Muscle of back (tissue), 11 donors: Measurements from ENCODE around the gene ULK3. TPM values are rescaled to one million over a fixed set of nuclear protein-coding genes. Genes with fewer than 3 reads are reported as not detected.

Experiments used
- DNase-seq, 3 donors: peaks; one replicate each; pipeline versions ENCODE4 v3.0.0 to v3.0.0-alpha.2; 2013
- polyA plus RNA-seq, 10 donors: library from polyadenylated mRNA; unstranded; fragments of 120-200 nt; gene quantifications; one replicate each; pipeline ENCODE4 v1.2.1, GENCODE V29; 2013; ENCODE audit not compliant: insufficient read length in 10 of 10

ULK3 gene
- polyA plus RNA-seq, 10 donors: 24.3 to 44.8 (median 30.4) TPM

DNA sequence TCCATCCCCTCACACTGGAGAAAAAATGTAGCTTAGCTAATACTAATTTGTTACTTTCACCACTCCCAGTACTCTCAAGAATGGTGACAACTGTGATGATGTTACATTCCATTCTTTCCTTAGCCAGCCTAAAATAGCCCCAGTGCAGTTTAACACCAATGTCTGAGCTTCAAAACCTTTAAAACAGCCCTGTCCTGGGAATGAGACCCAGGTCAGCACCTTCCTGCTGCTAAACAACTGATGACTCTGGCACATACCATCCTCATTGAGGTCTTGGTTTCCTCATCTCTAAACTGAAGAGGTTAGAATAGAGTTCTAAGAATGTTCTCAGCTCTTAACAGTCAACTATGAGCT is 26.4 kb upstream of the ULK3 start:
- no peak for DNase-seq

DNA sequence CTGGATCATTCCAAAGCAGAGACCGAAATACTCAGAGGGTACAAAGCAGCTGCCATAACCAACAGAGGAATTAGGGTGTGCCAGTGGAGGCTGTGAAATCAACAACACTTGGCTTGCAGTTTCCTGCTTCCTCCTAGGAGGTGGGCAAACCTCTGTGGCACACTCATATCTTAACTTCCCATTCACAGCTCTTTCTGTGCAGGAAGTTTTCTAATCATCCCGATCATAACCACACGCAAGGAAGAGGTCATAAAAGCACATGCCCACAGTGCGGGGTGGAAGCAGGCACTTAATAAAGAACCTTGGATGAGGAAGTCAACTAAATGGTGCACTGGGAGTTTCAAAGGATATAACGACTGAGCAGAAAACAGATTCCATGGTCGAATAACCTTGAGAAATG is 25.1 kb upstream of the ULK3 start:
- peak in 1 of 3 donors; percentile 28 for DNase-seq

DNA sequence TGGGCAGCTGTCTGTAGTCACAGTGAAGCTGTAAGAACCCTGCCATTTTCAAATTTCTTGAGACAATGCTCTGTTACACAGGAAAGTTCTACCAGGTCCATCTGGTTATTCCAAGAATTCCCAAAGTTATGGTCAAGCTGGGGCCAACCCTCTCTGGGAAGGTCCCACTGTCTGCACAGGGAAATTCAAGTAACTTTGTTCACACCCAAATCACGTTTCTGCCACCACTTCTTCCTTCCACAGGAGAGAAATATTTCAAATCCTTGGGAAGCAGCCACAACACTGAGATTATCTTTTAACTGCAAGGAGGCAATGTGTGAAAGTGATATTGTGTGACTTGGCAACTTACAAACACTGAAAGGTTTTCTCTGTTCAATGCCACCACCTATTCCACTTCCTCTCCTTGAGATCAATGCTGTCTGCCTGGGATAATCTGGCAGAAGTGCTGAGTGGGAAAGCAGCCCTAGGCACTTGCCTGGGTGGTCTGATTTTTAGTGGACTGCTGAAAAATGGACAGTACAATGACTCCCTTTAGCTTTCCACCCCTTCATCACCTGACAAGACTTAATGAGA is 24.6 kb upstream of the ULK3 start:
- DNase-seq: no peak

DNA sequence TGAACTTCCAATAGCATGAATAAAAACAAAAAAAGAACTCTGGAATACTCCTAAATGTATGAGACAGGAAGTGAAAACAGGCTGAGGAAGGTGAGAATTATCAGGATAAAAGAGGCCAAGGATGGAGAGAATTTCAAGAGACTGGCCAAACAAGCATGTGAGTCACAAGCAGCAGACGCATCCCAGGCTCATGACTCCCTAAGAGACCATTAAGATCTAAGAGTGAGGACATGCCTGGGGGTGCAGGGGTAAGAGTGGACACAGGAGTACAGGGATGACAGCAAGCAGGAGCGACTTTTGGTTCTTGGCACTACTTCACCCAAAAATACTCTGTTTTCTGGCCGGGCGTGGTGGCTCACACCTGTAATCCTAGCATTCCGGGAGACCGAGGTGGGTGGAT is 23.1 kb upstream of the ULK3 start:
- DNase-seq: no peak

DNA sequence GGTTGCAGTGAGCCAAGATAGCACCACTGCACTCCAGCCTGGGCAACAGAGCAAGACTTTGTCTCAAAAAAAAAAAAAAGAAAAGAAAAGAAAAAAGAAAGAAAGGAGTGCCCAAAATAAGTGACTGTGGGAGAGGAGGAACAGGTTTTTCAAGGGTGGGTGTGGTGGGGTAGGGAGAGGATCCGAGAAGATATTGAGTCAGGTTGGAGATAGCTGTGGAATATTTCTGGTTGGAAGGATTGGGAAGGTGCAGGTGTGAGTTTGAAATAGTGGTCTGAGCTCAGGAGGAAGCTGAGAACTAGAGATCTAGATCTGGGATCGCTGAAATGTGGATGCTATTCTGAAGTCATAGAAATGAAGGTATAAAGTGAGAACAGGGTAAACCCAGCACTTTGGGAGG is 22.4 kb upstream of the ULK3 start:
- DNase-seq: no peak

DNA sequence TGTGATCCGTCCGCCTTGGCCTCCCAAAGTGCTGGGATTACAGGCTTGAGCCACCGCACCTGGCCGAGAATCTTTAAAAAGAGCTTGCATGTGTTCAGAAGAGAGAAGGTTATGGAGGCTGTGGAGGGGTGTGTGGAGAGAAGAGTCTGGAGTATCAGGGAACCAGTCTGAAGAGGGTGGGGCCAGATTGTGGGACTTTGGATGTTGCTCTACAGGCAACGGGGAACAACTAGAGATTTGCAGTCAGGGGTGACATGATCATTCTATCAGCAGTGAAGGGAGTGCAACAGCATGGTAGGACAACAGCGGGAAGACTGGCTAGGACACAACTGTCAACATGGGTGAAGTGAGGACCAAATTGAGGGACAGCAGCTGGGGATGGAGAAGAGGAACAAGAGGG is 21.3 kb upstream of the ULK3 start:
- no peak for DNase-seq

DNA sequence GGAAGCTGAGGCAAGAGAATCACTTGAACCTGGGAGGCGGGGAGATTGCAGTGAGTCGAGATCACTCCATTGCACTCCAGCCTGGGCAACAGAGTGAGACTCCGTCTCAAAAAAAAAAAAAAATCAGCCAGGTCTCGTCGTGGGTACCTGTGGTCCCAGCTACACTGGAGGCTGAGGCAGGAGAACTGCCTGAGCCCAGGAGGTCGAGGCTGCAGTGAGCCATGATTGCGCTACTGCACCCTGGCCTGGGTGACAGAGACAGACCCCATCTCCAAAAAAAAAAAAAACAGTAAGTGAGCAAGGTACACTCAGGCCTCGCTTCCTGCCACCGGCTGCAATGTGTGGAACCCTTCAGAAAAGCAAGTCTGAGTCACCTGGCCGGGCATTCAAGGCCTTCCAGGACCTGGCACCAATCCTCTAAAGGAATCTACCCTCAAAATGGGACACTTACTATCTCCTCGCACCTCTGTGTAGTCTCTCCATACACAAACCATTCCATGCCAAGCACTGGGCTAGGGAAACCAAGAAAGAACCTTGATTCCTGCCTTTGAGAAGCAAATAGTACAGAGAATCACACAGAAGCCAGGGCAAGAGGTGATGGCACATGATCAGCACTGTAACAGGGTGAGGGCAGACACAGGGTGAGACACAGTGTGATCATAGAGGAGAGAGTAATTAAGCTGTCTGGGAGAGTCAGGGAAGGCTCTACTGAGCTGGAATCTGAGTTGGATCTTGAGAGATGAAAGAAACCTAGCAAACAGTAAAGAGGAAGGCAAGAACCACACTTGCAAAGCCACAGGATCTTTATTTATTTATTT is 20.5 kb upstream of the ULK3 start:
- no peak for DNase-seq

DNA sequence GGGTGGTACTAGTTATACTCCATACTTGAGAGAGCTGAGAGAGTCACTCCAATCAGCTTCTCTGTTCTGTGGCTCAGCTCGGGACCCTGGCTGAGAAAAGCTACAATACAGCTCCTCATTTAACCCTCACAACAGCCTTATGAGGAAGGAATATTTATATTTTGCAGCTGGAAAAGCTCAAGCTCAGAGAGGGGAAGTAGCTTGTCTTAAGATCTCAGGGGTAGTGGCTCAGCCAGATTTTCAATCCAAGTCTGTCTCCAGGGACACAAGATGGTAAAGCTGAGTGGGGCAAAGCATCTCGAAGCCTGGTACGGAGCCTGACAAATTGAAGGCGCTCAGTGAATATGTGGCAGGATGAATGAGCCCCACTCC is 15.4 kb upstream of the ULK3 start:
- no peak for DNase-seq

DNA sequence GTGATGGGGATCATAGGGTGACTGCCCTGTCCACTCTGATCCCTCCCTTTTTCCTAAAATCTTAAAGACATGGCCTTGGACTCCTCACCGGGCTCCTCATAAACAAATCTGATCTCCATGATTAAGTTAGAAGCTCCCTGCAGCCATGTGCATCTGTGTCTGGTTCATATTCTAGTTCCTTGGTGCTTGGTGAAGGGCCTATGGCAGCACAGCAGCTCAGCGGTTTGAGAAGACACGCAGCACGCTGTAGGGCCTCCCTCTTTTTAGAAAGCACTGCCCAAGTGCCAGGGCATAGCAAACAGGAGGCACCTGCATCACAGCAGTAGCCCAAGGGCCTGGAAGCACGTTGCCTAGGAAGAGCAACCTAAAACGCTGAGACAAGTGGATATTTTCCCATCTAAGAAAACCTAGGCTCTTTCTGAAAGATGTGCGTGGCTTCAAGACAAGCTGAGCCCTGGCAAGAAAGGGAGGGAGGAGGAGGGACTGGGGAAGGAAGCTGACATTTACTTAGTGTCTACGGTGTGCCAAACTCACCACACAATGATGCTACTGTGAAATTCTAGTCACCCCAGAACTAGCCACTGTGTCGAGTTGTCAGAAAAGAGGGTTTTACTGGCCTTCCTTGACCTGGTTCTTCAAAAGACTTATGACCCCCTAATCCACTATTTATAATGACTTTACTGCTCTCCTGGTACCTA is 14.9 kb upstream of the ULK3 start:
- DNase-seq: no peak

DNA sequence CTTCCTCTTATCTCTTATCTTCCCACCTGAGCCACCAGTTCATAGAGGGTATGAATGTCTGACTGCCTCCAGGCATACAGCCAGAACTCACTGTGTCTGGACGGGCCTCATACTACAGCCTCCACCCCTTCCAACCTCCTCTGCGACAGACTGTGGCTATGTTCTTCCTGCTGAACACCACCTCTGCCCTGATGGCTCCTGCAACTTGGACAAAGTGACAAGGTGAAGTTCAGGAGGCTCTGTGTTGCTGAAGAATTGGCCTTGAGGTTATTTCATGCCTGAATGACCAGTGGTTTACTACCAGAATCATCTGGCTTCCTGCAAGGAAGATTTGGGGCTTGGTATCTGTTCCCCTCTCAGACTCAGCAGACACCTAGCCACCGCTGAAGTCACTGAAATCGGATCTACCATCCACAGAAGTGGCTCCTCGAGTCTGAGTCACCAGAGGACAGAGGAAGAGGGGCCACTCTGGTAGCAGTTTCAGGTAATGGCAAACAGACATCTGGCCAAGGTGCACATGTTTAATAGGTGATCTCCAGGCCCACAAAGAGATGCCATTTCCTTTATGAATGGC is 14.2 kb upstream of the ULK3 start:
- no peak for DNase-seq

DNA sequence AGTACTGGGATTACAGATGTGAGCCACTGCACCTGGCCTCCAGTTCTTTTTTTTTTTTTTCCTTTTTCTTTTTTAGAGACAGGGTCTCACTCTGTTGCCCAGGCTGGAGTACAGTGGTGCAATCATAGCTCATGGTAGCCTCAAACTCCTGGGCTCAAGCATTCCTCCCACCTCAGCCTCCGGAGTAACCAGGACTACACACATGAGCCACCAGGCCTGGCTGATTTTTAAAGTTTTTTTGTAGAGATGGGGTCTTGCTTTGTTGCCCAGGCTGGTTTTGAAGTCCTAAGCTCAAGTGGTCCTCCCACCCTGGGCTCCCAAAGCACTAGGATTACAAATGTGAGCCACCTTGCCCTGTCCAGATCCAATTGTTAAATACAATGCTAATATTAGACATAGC is 13.6 kb upstream of the ULK3 start:
- no peak for DNase-seq

DNA sequence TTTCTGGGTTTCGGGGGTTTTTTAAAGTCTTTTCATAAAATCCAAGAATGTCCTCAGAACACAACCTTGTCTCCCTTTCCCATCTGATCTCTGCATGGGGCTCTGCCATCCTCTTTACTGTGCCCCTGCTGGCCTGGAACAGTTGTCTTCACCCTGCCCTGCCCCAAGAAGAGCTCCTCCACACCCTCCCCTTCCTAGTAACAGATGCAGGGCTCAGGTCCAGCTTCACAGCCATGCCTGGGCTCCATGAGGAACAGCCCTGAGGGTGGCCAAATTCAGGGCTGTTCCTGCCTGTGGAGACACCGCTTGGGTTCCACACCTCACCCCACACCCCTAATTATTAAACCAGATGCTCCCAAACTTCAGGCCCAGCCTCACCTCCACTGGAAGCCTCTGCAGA is 12.9 kb upstream of the ULK3 start:
- peak in 2 of 3 donors; percentile 60 to 65 for DNase-seq

DNA sequence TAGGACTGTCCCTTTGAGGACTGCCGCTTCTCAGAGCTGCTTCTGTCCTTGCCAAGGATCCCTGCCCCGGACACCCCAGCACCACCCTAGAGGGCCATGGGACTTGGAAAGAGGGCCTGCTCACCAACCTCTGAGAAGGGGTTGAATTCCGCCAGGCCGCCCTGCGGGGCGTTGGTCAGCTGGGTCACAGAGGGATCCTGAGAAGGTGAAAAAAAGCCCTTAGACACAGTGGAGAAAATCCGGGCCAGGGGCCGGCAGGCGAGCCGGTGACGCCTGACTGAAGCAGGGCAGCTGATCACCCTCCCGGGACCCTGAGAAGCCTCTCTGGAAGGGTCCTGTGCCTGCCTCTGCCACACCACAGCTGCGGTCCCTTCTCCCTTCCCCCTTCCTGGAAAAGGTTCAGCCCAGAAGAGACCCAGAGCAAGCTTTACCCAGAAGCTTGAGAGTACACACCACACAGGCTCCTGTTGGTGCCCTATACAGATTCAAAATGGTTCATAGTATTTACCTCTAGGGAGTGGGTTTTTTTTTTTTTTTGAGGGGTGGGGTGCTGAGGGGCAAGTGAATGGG is 11.6 kb upstream of the ULK3 start:
- DNase-seq: no peak

DNA sequence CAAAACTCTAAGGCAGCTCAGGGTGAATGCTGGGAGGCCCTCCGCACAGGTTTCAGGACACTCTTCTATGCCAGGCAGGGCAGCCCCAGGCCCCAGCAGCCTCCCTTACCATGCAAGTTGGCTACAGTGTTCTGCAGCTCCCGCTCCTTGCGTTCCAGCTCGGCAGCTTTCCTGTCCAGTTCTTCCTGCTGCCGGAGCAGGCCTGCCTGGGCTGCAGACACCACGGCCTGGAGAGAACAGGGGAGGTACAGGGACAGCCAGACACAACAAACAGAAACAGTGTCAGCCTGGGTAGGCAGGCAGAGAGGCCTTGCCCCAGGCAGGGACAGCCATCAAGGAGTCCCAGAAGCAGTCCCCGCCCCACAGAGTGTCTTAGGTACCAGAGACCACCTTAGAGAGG is 9.0 kb upstream of the ULK3 start:
- DNase-seq: no peak

DNA sequence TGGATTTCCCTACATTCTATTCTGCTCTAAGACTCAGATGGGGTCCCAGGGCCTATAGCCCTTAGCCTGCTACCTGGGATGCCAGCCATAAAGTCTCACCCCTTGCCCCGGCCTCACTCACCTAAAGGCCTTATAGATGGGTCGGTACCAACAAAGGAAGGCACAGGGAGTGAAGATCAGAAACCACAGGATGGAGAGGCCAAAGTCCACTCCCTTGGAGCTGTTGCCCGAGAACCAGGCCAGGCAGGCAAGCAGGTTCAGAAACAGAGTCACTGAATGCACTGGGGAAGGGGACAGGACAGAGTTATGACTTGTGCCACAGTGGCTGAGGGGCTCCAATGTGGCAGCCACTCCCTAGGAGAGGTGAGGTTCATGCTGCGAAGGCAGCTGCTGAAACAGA is 7.4 kb upstream of the ULK3 start:
- no peak for DNase-seq

DNA sequence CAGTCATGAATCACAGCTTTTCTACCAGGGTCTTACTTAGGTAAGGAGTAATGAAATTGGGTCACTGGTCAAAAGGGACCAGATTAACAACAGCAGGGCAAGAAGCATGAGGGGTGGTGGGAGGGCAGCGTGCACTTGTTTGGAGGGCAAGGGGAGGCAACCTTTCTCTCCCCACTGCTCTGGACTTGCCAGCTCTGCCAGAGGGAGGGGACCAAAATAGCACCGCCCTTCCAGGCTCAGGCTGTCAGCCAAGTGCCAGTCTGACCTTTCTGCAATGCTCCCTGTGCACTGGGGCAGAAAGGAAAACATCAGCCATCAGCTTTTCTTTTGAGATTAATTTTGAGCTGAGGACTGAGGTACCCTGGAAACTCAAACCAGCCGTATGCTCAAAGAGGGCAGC is 4.5 kb upstream of the ULK3 start:
- DNase-seq: no peak

DNA sequence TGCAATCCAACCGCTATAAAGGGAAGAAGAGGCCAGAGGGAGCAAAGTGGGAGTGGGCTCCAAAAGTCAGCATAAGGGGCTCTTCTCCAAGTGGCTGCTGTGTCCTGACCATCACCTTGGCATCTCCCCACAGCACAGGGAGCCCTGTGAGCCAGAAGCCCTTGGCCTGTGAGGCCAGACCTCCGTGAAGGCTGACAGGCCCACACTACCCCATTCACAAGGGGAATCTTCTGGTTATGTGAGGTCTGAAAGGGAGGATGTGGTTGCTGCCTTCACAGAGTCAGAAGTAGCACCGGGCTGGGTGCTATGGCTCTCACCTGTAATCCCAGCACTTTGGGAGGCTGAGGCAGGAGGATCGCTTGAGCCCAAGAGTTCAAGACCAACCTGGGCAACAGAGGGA is 2.6 kb upstream of the ULK3 start:
- DNase-seq: no peak

DNA sequence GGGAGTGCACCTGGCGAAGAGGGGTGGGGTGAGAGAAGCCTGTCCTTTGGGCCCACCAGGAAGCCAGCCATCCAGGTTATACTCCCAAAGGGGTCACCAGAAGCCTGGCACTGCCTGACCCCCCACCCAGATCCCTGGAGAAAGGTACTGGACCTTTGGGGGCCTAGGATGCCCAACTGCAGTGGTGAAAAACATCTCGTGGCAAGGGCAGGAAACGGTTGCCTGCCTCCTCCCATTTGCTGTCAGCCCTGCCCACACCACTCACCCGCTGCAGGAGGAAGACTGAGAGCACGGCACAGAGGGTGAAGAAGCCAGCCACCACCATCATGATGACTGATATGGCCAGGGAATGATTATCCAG is 2.2 kb upstream of the ULK3 start:
- no peak for DNase-seq

DNA sequence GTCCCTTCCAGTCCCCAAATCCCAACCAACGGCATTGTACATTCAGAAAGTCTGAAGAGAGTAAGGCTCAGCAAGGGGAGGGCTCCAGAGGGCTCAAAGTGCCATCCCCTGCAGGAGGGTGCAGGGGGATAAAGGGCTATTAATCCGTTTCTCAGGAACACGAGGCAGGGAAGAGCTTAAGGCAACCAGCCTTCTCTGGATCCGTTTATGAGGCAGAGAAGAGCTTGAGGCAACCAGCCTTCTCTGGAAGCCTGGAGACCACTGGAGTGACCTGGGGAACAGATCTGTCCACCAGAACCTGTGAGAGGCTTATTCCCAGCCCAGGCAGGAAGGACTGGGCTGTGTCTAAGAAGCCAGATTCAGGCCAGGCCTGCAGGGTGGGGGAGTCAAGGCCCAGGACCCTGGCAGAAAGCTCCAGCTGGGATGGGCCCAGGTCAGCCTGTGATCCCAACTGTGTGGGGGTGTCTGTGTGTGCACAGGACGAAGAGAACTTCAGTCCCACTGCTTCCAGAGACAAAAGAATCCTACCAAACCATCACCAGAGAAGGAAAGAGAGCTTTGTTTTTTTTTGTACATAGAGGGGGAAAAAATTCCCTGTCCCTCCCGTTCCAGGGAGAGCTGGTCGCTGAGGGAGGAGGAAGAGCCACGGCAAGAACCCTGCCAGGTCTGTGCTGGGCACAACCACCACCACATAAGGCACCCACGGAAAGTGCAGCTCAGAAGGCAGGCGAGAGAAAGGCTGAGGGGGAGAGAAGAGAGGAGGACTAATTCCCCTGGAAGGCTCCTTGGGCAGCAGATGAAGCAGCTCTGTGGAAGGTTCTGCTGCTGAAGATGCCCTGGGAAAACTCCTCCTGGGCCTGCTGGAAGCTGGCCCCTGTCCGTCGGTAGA is 1.6 kb upstream of the ULK3 start:
- no peak for DNase-seq

DNA sequence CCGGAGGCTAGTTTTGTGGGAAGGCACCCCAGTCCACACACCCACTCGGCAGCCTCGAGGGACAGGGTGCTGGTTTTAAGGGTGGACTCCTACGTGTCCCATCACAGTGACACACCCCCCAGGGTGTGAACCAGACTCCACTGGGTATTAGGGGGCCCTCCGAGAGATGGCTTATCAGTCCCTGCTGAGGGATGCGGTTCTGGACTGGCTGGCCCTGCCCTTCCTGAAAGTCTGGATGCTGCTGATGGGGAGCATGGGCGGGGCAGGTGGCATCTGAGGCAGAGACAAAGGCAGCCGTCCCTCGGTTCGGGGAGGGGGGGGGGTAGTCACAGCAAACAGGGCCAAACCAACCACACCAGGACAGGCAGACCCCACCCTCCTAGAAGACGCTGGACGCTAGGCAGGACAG is 939 bp upstream of the ULK3 start:
- DNase-seq: no peak

DNA sequence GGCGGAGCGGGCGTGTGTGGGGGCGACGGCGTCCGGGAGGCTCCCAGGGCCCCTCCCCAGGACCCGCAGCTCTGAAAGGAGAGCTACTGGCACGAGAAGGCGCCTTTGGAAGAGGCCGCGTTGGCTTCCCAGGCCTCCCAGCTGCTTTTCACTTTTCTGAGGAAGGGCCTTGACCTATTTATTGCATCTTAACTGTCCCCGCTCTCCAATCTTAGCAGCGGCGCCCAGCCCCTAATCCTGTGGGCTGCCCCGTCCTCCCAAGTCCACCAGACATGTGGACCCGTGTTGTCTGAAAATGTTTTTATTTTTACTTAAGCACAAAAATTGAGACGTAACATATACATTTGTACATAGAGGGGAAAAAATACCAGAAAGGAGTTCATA is 481 bp upstream of the ULK3 start:
- no peak for DNase-seq

DNA sequence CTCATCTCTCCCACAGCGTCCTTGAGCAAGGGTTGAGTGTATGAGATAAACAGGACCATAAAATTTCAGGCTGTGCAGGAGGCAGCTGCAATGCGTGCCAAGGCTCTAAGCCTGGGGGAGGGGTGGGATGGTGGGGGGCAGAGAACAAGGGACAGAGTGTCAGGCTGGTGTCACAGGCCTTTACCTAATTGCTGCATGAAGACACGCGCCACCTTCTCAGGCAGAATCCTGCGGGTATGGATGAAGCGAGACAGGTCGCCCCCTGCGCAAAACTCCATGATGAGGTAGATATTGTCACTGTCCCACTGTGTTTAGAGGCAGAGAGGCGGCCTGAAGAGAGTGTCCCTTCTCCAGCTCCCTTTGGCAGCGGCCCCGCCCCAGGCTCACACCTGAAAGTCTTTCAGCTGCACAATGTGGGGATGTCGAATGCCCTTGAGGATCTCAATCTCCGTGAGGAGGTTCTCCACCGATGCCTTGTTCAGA is 1.0 kb downstream of the ULK3 start:
- no peak for DNase-seq
